Hepatocyte (in vitro differentiated cells): ENCODE results near the gene CLDN19.

Experiments used
- CTCF ChIP-seq: fragments of 200-600 bp; sonication (generic); IDR thresholded peaks from 2 replicates; pipeline ENCODE4 v1.5.1; 2016; ENCODE audit warnings: antibody characterized with exemption, mild to moderate bottlenecking; ENCODE audit not compliant: poor library complexity
- EZH2 ChIP-seq: fragments of 200-600 bp; sonication (generic); IDR thresholded peaks from 2 replicates; pipeline ENCODE4 v1.6.1; 2016; ENCODE audit warnings: antibody characterized with exemption, mild to moderate bottlenecking, borderline replicate concordance
- EZH2phosphoT487 ChIP-seq: fragments of 200-600 bp; sonication (generic); IDR thresholded peaks from one replicate; pipeline ENCODE4 v1.6.1; 2018; ENCODE audit warnings: antibody characterized with exemption, mild to moderate bottlenecking, low read depth, moderate library complexity; ENCODE audit not compliant: unreplicated experiment, severe bottlenecking

- TF ChIP-seq CTCF = no peak
- no peak for TF ChIP-seq EZH2
- no peak for TF ChIP-seq EZH2phosphoT487
Measured at GRCh38 chr1:42748021-42748420, 8.0 kb upstream of the CLDN19 start.
